ENCODE results near the gene TNFRSF25. TPM values are rescaled to one million over a fixed set of nuclear protein-coding genes. Genes with fewer than 3 reads are reported as not detected.

TNFRSF25 gene
- total RNA-seq, 1 experiment from 2014 or later, result 19.5 TPM

- TF ChIP-seq FOXP4 (CRISPR knock-in tag; IDR thresholded peaks at IDR 0.05) (no peak), GABPB1 (CRISPR knock-in tag; IDR thresholded peaks at IDR 0.05) (no peak), SMAD4 (CRISPR knock-in tag; IDR thresholded peaks at IDR 0.05) (no peak)
These were observed 21.6 kb downstream of the TNFRSF25 start (continued) for GRCh38 chr1:6444377-6444776.

GRCh38 chr1:6443339-6444115 is 22.4 kb downstream of the TNFRSF25 start:
- POLR2A ChIA-PET, result interaction anchor here (0.5 kb wide), 1 partner anchor 117 kb away, joined by 6 read pairs; no protein-coding TSS in a partner anchor
- ATAC-seq, result no peak
- TF ChIP-seq ZNF423 (CRISPR knock-in tag; IDR thresholded peaks at IDR 0.05) (no peak), E2F5 (CRISPR knock-in tag; IDR thresholded peaks at IDR 0.05) (no peak), NFATC4 (CRISPR knock-in tag; IDR thresholded peaks at IDR 0.05) (no peak), ESRRA (CRISPR knock-in tag; IDR thresholded peaks at IDR 0.05; ENCODE audit: borderline replicate concordance) (no peak), NR3C1 (CRISPR knock-in tag; conservative IDR thresholded peaks at IDR 0.05; ENCODE audit: low read depth) (no peak), CBFB (CRISPR knock-in tag; IDR thresholded peaks at IDR 0.05; ENCODE audit: low read depth) (no peak), SMAD4 (CRISPR knock-in tag; IDR thresholded peaks at IDR 0.05) (no peak), SMAD3 (CRISPR knock-in tag; IDR thresholded peaks at IDR 0.05; ENCODE audit: borderline replicate concordance) (no peak), KAT7 (CRISPR knock-in tag; IDR thresholded peaks at IDR 0.05; ENCODE audit: borderline replicate concordance) (no peak), ZNF219 (CRISPR knock-in tag; IDR thresholded peaks at IDR 0.05; ENCODE audit: borderline replicate concordance) (no peak), USF1 (CRISPR knock-in tag; IDR thresholded peaks at IDR 0.05) (no peak), FOXJ3 (CRISPR knock-in tag; IDR thresholded peaks at IDR 0.05; ENCODE audit: borderline replicate concordance) (no peak), CREM (CRISPR knock-in tag; IDR thresholded peaks at IDR 0.05) (no peak), ZNF138 (CRISPR knock-in tag; conservative IDR thresholded peaks at IDR 0.05) (no peak), ZNF416 (CRISPR knock-in tag; IDR thresholded peaks at IDR 0.05) (no peak), GTF2I (CRISPR knock-in tag; conservative IDR thresholded peaks at IDR 0.05) (no peak), NFE2L1 (CRISPR knock-in tag; IDR thresholded peaks at IDR 0.05) (no peak), ZBTB21 (CRISPR knock-in tag; IDR thresholded peaks at IDR 0.05; ENCODE audit: borderline replicate concordance) (no peak)

GRCh38 chr1:6441586-6441985 is 24.4 kb downstream of the TNFRSF25 start:
- peaks cover 39% of the 10 kb centered on the region for H3K4me1 Mint-ChIP-seq
- no peak overlapping the region for H3K27ac Mint-ChIP-seq
- H3K36me3 Mint-ChIP-seq, result no peaks in the 10 kb centered on the region
- ATAC-seq (no peak), DNase-seq (ENCODE audit: low spot score) (no peak)
- no peaks in the 10 kb centered on the region for H3K9me3 Mint-ChIP-seq
- peak overlapping the region; percentile 66 for H3K4me3 Mint-ChIP-seq
- ChIA-PET POLR2A (no interaction called here), CTCF (interaction anchor here (0.6 to 6.3 kb wide), 16 partner anchors 11 to 203 kb away, joined by 3 to 281 read pairs (median 20); partner anchors contain the start of genes ACOT7, ESPN, HES2 and KLHL21)
- peaks cover 33% of the 10 kb centered on the region for H3K27me3 Mint-ChIP-seq (ENCODE audit: low read depth)
- TF ChIP-seq ELF4 (CRISPR knock-in tag; IDR thresholded peaks at IDR 0.05; ENCODE audit: low read depth), result no peak
- no peak for TF ChIP-seq NFATC4 (CRISPR knock-in tag; IDR thresholded peaks at IDR 0.05)
- TF ChIP-seq PREB (CRISPR knock-in tag; IDR thresholded peaks at IDR 0.05; ENCODE audit: borderline replicate concordance), result no peak
- no peak for TF ChIP-seq ZNF423 (CRISPR knock-in tag; IDR thresholded peaks at IDR 0.05)
- no peak for TF ChIP-seq AR (CRISPR knock-in tag; IDR thresholded peaks at IDR 0.05)
- TF ChIP-seq ZNF317 (CRISPR knock-in tag; IDR thresholded peaks at IDR 0.05; ENCODE audit: borderline replicate concordance, low read depth), result no peak
- TF ChIP-seq MXD4 (CRISPR knock-in tag; IDR thresholded peaks at IDR 0.05; ENCODE audit: borderline replicate concordance), result no peak
- no peak for TF ChIP-seq MYBL2 (CRISPR knock-in tag; IDR thresholded peaks at IDR 0.05)
- TF ChIP-seq NR1H2 (CRISPR knock-in tag; IDR thresholded peaks at IDR 0.05), result no peak

More at GRCh38 chr1:6443339-6444115, 22.4 kb downstream of the TNFRSF25 start:
- no peak for DNase-seq (ENCODE audit: low spot score)
- peaks cover 29% of the 10 kb centered on the region for H3K27me3 Mint-ChIP-seq (ENCODE audit: low read depth)
- H3K27ac Mint-ChIP-seq, result no peak overlapping the region
- H3K4me3 Mint-ChIP-seq, result no peak overlapping the region
- CTCF ChIA-PET, result interaction anchor here (0.5 to 1.4 kb wide), 6 partner anchors 20 to 197 kb away, joined by 3 to 5 read pairs (median 4); no protein-coding TSS in a partner anchor
- H3K36me3 Mint-ChIP-seq, result no peaks in the 10 kb centered on the region
- no peaks in the 10 kb centered on the region for H3K9me3 Mint-ChIP-seq
- H3K4me1 Mint-ChIP-seq, result peaks cover 31% of the 10 kb centered on the region
